GM10248 (cell line): ENCODE results near the gene CGRRF1.

Experiments used
- CTCF ChIA-PET: fragments of 300-600 bp; sonication (Branson Sonifier 250); formaldehyde crosslinking; extraction: SDS; loops from one replicate; lab custom pipeline; 2021; ENCODE audit warnings: antibody characterized with exemption; lab: Yijun Ruan, JAX
- POLR2A ChIA-PET: fragments of 350-650 bp; sonication (Branson Sonifier 250); formaldehyde crosslinking; extraction: SDS; loops from one replicate; lab custom pipeline; 2020; ENCODE audit warnings: antibody characterized with exemption; lab: Yijun Ruan, JAX
- DNase-seq: peaks from one replicate; pipeline ENCODE4 v3.0.0; 2012; ENCODE audit errors: extremely low spot score
- TF ChIP-seq, protein P1 (sequence below): IDR thresholded peaks from 2 replicates; pipeline ENCODE4 v1.5.1; 2012; ENCODE audit warnings: mild to moderate bottlenecking, low read depth; ENCODE audit errors: extremely low read depth, missing control alignments, control extremely low read depth

Gene CGRRF1

DNA sequence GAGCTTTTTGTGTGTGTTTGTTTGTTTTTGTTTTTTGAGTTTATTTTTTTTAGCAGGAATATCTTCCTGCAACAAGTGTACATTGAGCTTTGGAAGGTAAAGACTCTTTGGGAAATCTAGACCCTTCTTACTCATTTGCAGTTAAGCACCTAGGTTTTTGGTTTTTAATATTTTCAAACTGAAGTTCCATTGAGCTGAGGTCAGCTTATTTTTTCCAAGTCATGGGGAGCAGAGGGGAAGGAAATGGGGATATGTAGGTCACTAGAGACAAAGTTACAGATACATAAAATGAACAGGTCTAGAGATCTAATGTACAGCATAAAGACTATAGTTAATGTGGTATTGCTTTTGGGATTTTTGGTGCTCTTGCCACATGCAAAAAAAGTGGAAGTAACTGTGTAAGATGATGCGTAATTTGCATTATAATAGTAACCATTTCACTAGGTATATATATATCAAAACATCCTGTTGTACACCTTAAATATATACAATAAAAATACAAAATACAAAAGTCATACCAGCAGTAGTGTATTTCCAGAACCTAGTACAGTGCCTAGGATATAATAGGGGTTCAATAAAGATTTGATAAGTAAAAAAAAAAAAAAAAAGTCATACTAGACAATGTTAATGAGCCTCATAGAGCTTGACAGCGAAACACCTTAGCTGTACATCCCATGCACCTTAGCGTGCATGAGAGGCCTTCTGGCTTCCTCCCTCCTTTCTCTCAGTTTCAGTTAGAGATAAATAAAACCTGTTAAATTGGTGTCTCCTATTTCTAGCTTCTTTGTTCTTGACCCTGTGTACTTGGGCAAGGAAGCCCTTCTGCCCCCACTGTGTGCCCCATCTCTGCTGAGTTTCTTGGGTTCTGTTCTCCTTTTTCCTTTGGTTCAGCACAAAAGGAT lies 22.7 kb downstream of the CGRRF1 start:
- POLR2A ChIA-PET: interaction anchor here (0.6 to 1.1 kb wide), 4 partner anchors 12 to 275 kb away, joined by 3 read pairs; no protein-coding TSS in a partner anchor
- DNase-seq: peak; percentile 34
- TF ChIP-seq, protein P1, sequence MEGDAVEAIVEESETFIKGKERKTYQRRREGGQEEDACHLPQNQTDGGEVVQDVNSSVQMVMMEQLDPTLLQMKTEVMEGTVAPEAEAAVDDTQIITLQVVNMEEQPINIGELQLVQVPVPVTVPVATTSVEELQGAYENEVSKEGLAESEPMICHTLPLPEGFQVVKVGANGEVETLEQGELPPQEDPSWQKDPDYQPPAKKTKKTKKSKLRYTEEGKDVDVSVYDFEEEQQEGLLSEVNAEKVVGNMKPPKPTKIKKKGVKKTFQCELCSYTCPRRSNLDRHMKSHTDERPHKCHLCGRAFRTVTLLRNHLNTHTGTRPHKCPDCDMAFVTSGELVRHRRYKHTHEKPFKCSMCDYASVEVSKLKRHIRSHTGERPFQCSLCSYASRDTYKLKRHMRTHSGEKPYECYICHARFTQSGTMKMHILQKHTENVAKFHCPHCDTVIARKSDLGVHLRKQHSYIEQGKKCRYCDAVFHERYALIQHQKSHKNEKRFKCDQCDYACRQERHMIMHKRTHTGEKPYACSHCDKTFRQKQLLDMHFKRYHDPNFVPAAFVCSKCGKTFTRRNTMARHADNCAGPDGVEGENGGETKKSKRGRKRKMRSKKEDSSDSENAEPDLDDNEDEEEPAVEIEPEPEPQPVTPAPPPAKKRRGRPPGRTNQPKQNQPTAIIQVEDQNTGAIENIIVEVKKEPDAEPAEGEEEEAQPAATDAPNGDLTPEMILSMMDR: no peak
- CTCF ChIA-PET: interaction anchor here (0.7 to 1.5 kb wide), 6 partner anchors 17 to 241 kb away, joined by 3 to 7 read pairs (median 3); partner anchors contain the start of genes CGRRF1 and GMFB

DNA sequence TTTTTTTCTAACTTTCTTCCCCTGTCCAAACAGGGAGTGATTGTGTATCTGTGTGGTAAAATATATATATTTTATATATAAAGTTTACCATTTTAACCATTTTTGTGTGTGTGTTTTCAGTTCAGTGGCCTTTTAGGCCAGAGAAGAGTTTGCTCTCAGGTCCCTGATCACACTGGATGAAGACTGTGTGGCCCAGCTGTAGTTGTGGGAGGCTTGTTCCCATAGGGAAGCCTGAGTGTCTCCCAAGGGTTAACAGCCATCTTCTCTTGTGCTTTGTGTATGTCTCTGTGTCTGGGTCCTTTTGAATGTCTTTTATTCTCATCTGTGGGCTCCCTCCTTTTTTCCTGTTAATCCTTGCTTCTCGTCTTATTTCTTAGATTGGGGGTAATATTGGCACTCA lies 23.4 kb downstream of the CGRRF1 start:
- DNase-seq: no peak
- ChIA-PET CTCF (interaction anchor here (0.8 to 1.5 kb wide), 3 partner anchors 23 to 241 kb away, joined by 3 to 7 read pairs (median 3); partner anchors contain the start of genes CGRRF1 and GMFB), POLR2A (interaction anchor here (0.6 to 1.1 kb wide), 3 partner anchors 24 to 275 kb away, joined by 3 read pairs; no protein-coding TSS in a partner anchor)

GRCh38 chr14:54535126-54535525 lies 25.4 kb downstream of the CGRRF1 start:
- ChIA-PET POLR2A (no interaction called here), CTCF (interaction anchor here (1.0 kb wide), 2 partner anchors 26 to 29 kb away, joined by 3 read pairs; partner anchors contain the start of gene CGRRF1)
- DNase-seq: no peak
- TF ChIP-seq, protein P1: no peak

More for the DNA sequence above, 23.4 kb downstream of the CGRRF1 start:
- TF ChIP-seq, protein P1: no peak

- no peak for DNase-seq
- ChIA-PET CTCF (interaction anchor here (1.0 kb wide), 1 partner anchor 27 kb away, joined by 3 read pairs; the partner anchor contains the start of gene CGRRF1), POLR2A (no interaction called here)
- TF ChIP-seq, protein P1: no peak
These were observed 25.9 kb downstream of the CGRRF1 start for GRCh38 chr14:54535646-54536045.

GRCh38 chr14:54537651-54538050 lies 27.9 kb downstream of the CGRRF1 start:
- TF ChIP-seq, protein P1: no peak
- POLR2A ChIA-PET: no interaction called here

GRCh38 chr14:54538055-54538454 lies 28.3 kb downstream of the CGRRF1 start:
- ChIA-PET CTCF (interaction anchor here (1.0 to 2.5 kb wide), 4 partner anchors 9 to 236 kb away, joined by 3 to 7 read pairs (median 4); no protein-coding TSS in a partner anchor), POLR2A (no interaction called here)
- TF ChIP-seq, protein P1: no peak
- DNase-seq: no peak

More at GRCh38 chr14:54537651-54538050, 27.9 kb downstream of the CGRRF1 start:
- CTCF ChIA-PET: interaction anchor here (1.3 to 2.5 kb wide), 3 partner anchors 8 to 153 kb away, joined by 4 to 7 read pairs (median 4); no protein-coding TSS in a partner anchor
- DNase-seq: no peak
